Measurements from ENCODE around the gene SV2C. TPM values are rescaled to one million over a fixed set of nuclear protein-coding genes. Genes with fewer than 3 reads are reported as not detected.

SV2C gene
- total RNA-seq, 1 donor: not detected

DNA sequence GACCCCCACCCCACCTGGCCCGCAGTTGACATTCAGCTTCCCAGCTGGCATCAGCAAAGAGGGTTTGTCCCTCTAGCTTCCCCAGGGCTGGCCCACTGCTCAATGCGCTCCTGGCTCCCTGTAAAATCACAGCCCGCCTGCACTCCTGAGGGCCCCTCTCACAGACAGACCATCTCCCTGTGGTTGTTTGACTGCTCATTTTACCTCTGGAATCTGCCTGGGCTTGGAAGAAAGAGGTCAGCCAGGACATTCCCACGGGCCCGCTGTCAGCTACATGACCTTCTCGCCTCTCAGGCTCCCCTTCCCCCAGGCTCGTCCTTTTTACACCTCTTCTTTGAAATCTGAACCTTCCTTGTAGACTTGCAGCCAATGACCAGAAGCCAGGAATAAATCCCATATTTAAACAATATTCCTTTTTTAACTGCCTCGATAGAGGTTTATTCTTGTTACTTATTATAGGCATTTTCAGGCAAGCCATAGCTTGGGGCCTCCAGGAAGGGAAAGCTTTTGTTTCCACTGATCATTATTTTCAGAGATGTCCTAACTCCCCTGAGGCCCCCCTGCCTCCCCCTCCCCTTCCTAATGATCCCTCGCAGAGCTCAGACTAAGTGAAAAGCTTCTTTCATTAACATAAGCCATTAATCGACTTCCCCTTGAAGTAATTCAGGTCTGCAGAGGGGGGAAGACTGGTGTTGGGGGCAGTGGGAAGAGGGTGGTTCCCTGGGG lies 243.6 kb downstream of the SV2C start:
- no peak overlapping the region for H3K4me3 ChIP-seq (ENCODE audit: low read depth, low read length)
- no peak for DNase-seq (ENCODE audit: low read depth)
- TF ChIP-seq, protein P1, sequence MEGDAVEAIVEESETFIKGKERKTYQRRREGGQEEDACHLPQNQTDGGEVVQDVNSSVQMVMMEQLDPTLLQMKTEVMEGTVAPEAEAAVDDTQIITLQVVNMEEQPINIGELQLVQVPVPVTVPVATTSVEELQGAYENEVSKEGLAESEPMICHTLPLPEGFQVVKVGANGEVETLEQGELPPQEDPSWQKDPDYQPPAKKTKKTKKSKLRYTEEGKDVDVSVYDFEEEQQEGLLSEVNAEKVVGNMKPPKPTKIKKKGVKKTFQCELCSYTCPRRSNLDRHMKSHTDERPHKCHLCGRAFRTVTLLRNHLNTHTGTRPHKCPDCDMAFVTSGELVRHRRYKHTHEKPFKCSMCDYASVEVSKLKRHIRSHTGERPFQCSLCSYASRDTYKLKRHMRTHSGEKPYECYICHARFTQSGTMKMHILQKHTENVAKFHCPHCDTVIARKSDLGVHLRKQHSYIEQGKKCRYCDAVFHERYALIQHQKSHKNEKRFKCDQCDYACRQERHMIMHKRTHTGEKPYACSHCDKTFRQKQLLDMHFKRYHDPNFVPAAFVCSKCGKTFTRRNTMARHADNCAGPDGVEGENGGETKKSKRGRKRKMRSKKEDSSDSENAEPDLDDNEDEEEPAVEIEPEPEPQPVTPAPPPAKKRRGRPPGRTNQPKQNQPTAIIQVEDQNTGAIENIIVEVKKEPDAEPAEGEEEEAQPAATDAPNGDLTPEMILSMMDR (IDR thresholded peaks at IDR 0.05; ENCODE audit: insufficient read depth, low read depth, low read length): no peak

DNA sequence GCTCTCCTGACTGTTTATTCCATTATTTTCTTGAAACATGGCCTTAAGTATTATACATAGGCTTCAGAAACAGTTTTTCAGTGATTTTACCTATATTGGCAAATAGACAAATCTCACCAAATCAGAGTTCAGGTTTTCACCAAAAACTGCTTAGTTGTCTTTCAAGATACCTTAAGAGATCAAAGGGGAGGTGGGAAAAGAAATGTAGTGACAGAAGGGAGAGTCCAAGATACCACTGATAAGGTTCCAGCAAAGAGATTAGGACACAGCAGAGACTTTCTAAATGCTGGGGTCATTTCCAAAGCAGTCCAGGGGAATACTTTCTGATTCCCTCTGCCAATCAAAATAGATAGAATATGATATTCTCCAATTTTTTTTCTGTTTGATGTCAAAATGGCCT lies 246.2 kb downstream of the SV2C start:
- TF ChIP-seq, protein P1 (IDR thresholded peaks at IDR 0.05; ENCODE audit: insufficient read depth, low read depth, low read length): no peak
- no peak for DNase-seq (ENCODE audit: low read depth)
- H3K4me3 ChIP-seq (ENCODE audit: low read depth, low read length): no peak overlapping the region

DNA sequence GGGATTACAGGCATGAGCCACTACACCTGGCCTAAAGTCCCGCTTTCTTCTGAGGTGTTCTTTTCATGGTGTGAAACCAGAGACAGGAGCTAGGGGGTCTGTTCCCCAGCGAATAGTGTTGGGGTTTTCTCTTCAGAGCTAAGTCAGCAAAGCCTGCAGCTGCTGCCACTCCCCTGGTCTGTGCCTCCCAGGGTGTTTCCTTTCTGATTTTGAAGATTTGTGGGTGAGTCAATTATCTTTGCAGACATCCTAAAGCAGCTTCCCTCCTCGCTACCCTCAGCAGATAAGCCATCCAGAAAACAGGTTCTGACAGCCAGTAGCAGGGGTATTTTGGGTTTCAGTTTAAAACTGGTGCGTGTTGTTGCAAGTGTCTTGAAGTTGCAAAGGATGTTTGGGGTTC lies 247.9 kb downstream of the SV2C start:
- H3K4me3 ChIP-seq (ENCODE audit: low read depth, low read length): no peak overlapping the region
- no peak for DNase-seq (ENCODE audit: low read depth)
- TF ChIP-seq, protein P1 (IDR thresholded peaks at IDR 0.05; ENCODE audit: insufficient read depth, low read depth, low read length): no peak

DNA sequence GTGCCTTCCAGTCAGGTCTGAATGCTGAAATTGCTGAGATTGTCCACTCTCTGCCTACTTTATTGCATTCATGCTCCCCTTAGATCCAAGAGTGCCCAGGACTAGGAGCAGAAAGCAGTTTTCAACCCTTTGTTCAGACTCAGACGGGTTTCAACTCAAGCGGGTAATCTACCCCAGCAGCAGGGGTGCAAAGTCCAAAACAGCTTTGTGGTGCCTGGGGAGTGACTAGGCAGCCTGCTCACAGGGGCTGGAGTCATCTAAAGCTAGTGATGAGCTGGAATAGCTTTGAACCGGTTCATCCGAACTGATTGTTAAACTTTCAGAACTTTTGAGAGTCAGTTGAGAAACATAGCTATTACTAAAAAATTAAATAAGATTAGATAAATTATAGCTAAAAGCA lies 248.9 kb downstream of the SV2C start:
- DNase-seq (ENCODE audit: low read depth): no peak
- H3K4me3 ChIP-seq (ENCODE audit: low read depth, low read length): no peak overlapping the region
- TF ChIP-seq, protein P1 (IDR thresholded peaks at IDR 0.05; ENCODE audit: insufficient read depth, low read depth, low read length): no peak

DNA sequence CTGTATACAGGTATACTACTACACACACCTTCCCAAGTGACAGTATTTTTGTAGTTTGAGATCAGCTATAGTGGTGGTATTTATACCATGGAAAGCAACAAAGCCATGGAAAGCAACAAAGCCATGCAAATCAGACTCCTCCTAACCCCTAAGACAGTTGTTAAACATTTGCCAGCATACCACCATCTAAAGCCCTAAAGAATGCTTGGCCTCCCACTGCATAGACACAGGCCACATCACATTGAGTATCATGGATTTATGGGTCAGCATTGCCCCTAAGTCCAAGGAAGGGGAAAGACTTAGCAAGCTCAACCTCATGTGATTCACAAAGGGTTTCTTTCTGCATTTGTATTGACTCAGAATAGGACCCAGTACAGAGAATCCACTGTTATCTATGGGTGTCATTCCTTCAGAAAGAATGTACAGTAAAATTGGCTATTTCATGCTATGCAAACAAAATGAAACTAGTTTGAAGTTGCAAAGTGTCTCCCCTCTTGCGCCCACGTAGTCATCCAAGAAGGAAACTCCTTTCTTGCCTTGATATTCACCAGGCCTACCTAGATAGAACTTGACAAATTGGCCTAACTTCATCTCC lies 249.5 kb downstream of the SV2C start:
- TF ChIP-seq, protein P1 (IDR thresholded peaks at IDR 0.05; ENCODE audit: insufficient read depth, low read depth, low read length): no peak
- no peak overlapping the region for H3K4me3 ChIP-seq (ENCODE audit: low read depth, low read length)

DNA sequence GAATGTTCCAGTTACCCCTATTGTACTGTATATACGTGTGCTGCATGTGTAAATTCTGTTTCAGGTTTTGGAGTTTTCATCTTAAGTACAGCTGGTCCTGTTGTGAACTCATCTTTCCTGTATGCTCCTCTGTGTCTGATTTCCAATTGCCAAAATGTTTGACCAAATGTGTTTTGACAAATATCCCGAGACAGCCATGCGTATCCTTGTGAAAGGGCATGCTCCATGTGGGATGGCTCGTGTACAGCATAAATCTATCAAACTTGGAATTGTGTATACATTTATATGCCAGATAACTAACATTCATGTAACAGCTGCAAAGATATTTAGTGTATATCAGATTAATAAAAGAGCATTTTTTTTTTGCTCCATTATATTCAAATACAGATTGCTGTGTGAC lies 250.4 kb downstream of the SV2C start:
- no peak for DNase-seq (ENCODE audit: low read depth)
- TF ChIP-seq, protein P1 (IDR thresholded peaks at IDR 0.05; ENCODE audit: insufficient read depth, low read depth, low read length): no peak
- H3K4me3 ChIP-seq (ENCODE audit: low read depth, low read length): no peak overlapping the region

More for the DNA sequence above, 249.5 kb downstream of the SV2C start:
- DNase-seq (ENCODE audit: low read depth): no peak

Data from fibroblast of villous mesenchyme (primary cell).